ENCODE results near the gene ICAM1. TPM values are rescaled to one million over a fixed set of nuclear protein-coding genes. Genes with fewer than 3 reads are reported as not detected.

The ICAM1 gene
- total and polyA plus RNA-seq, 2 of the 8 experiments (the other 6 are each of a cell fraction or from before 2014, with no cell fraction given), result 4.0 to 9.4 TPM

GRCh38 chr19:10286803-10287737 is 16.1 kb downstream of the ICAM1 start, which contains the start of gene ICAM4 (continued):
- no peak for TF ChIP-seq JUND (IDR thresholded peaks at IDR 0.05; ENCODE audit: low read length)
- peak; percentile 78 for TF ChIP-seq KDM4A (IDR thresholded peaks at IDR 0.05; ENCODE audit: low read depth, low read length, severe bottlenecking)
- TF ChIP-seq RBBP5 (IDR thresholded peaks at IDR 0.05; ENCODE audit: borderline replicate concordance, low read depth, low read length), result peak; percentile 49; the same call in 1 of the 2 replicates

All from H1 (cell line).